ENCODE results near the gene CRB1. TPM values are rescaled to one million over a fixed set of nuclear protein-coding genes. Genes with fewer than 3 reads are reported as not detected.

CRB1 gene
- total RNA-seq, 2 donors from 2014 or later = 0.17 TPM; not detected in 1

DNA sequence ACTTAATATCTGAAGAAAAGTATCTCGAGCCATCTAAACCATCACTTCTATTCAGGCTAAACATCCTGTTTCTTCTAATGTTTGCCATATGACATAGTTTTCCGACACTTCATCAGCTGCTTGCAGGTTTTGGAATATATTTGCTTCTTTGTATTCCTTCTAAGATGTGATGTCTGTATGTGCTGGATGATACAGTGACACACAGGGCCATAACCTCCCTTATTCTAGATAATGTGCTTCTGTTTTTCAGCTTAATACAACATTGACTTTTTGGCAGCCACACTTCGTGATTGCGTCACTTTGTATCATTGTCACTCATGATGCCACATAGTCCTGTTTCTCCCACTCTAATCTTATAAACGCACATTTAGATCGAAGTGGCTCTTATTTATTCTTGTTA, 156.3 kb downstream of the CRB1 start:
- TF ChIP-seq, protein P1, sequence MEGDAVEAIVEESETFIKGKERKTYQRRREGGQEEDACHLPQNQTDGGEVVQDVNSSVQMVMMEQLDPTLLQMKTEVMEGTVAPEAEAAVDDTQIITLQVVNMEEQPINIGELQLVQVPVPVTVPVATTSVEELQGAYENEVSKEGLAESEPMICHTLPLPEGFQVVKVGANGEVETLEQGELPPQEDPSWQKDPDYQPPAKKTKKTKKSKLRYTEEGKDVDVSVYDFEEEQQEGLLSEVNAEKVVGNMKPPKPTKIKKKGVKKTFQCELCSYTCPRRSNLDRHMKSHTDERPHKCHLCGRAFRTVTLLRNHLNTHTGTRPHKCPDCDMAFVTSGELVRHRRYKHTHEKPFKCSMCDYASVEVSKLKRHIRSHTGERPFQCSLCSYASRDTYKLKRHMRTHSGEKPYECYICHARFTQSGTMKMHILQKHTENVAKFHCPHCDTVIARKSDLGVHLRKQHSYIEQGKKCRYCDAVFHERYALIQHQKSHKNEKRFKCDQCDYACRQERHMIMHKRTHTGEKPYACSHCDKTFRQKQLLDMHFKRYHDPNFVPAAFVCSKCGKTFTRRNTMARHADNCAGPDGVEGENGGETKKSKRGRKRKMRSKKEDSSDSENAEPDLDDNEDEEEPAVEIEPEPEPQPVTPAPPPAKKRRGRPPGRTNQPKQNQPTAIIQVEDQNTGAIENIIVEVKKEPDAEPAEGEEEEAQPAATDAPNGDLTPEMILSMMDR (IDR thresholded peaks at IDR 0.05) = no peak
- H3K36me3 ChIP-seq = no peaks in the 10 kb centered on the region
- H3K4me1 ChIP-seq = no peaks in the 10 kb centered on the region
- H3K9ac ChIP-seq (ENCODE audit: low read depth in 2 of 2, low read length in 2 of 2) = no peak overlapping the region
- intact Hi-C loops (cut with DNase I) = no loop called here
- H3K27me3 ChIP-seq = no peaks in the 10 kb centered on the region
- no peak for DNase-seq
- no peak overlapping the region for H3K27ac ChIP-seq
- no peak overlapping the region for H3K4me3 ChIP-seq
- H3K9me3 ChIP-seq = no peaks in the 10 kb centered on the region

DNA sequence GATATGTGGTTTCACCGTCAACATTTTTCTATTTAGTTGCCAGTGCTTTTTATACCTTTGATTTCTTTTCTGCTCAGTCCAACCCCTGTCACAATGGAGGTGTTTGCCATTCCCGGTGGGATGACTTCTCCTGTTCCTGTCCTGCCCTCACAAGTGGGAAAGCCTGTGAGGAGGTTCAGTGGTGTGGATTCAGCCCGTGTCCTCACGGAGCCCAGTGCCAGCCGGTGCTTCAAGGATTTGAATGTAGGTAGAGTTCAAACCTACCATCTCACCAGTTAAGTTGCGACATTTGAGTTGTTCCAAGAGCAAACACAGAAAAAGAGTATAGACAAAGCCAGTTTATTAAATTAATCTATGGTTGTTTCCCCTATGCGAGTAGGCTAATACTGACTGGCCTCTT, 161.3 kb downstream of the CRB1 start:
- H3K36me3 ChIP-seq = no peaks in the 10 kb centered on the region
- intact Hi-C loops (cut with DNase I) = no loop called here
- H3K27me3 ChIP-seq = no peaks in the 10 kb centered on the region
- no peak for DNase-seq
- H3K27ac ChIP-seq = no peak overlapping the region
- H3K4me1 ChIP-seq = no peaks in the 10 kb centered on the region
- H3K9ac ChIP-seq (ENCODE audit: low read depth in 2 of 2, low read length in 2 of 2) = no peak overlapping the region
- TF ChIP-seq, protein P1 (IDR thresholded peaks at IDR 0.05) = no peak
- no peaks in the 10 kb centered on the region for H3K9me3 ChIP-seq
- H3K4me3 ChIP-seq = no peak overlapping the region

DNA sequence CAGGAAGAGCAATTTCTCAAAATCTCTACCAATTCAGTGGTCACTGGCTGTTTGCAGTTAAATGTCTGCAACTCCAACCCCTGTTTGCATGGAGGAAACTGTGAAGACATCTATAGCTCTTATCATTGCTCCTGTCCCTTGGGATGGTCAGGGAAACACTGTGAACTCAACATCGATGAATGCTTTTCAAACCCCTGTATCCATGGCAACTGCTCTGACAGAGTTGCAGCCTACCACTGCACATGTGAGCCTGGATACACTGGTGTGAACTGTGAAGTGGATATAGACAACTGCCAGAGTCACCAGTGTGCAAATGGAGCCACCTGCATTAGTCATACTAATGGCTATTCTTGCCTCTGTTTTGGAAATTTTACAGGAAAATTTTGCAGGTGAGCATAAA, 167.2 kb downstream of the CRB1 start:
- H3K4me1 ChIP-seq = no peaks in the 10 kb centered on the region
- intact Hi-C loops (cut with DNase I) = no loop called here
- TF ChIP-seq, protein P1 (IDR thresholded peaks at IDR 0.05) = no peak
- H3K9ac ChIP-seq (ENCODE audit: low read depth in 2 of 2, low read length in 2 of 2) = no peak overlapping the region
- H3K27ac ChIP-seq = no peak overlapping the region
- no peaks in the 10 kb centered on the region for H3K36me3 ChIP-seq
- no peak for DNase-seq
- H3K27me3 ChIP-seq = no peaks in the 10 kb centered on the region
- no peak overlapping the region for H3K4me3 ChIP-seq
- no peaks in the 10 kb centered on the region for H3K9me3 ChIP-seq

DNA sequence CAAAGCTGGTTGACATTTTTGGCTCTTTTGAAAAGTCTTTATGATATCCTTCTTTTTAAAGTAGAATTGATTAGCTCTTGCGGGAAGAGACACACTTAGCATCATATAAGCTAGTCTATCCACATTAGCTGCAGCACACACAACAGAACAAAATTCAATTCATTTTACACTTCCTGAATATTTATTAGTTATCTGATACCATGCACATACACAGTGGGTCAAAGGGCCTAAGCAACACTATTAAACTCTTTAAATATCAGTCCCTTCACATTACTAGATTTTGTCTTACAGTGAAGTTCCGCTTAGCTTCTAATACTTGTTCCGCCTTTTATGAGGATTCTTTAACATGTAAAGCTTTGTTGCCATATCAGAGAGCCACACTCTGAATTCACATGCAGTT, 169.5 kb downstream of the CRB1 start:
- H3K4me3 ChIP-seq = no peak overlapping the region
- TF ChIP-seq, protein P1 (IDR thresholded peaks at IDR 0.05) = no peak
- H3K4me1 ChIP-seq = no peaks in the 10 kb centered on the region
- no peaks in the 10 kb centered on the region for H3K27me3 ChIP-seq
- no peaks in the 10 kb centered on the region for H3K36me3 ChIP-seq
- no peak for DNase-seq
- intact Hi-C loops (cut with DNase I) = no loop called here
- H3K9me3 ChIP-seq = no peaks in the 10 kb centered on the region
- H3K27ac ChIP-seq = no peak overlapping the region
- no peak overlapping the region for H3K9ac ChIP-seq (ENCODE audit: low read depth in 2 of 2, low read length in 2 of 2)

DNA sequence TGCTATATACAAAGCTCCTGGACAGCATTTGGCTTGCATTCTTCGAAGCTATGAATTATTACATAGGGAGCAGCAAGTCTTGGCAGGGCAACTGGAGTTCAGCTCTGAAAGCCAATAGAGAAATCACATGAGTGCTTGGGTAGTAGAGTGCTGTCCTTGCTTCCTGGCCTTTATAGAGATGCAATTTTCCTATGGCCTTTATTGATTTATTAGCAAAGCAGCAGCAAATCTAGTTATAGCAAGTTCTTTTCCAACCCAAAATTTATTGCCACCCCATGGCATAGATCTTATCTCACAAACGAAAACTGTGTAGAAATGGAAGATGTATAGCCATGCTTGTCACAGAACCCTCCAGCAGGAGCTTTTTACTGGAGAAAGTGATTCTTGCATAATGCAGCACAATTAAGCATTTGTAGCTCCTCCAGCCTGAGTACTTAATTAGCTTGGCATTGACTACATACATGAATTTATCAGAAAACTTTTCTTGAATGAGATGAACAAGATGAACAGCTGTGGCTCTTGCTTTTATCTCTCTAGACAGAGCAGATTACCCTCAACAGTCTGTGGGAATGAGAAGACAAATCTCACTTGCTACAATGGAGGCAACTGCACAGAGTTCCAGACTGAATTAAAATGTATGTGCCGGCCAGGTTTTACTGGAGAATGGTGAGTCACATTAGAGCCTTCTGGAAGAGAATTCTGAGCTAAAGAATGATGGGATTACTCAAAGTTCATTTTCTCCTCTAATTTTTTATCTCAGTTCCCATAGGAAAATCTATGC, 170.1 kb downstream of the CRB1 start:
- intact Hi-C loops (cut with DNase I) = no loop called here
- no peak for DNase-seq
- Histone ChIP-seq H3K4me1 (no peaks in the 10 kb centered on the region), H3K27me3 (no peaks in the 10 kb centered on the region), H3K4me3 (no peak overlapping the region), H3K36me3 (no peaks in the 10 kb centered on the region), H3K9me3 (no peaks in the 10 kb centered on the region), H3K27ac (no peak overlapping the region), H3K9ac (ENCODE audit: low read depth in 2 of 2, low read length in 2 of 2) (no peak overlapping the region)
- TF ChIP-seq, protein P1 (IDR thresholded peaks at IDR 0.05) = no peak
